Activated CD8-positive, alpha-beta T cell treated with anti-CD3 and anti-CD28 coated beads, Interleukin-2, amount 10 ng/mL, durations not matched to agents 7 days and 5 days (primary cell): ENCODE data around the gene CEP63. TPM values are rescaled to one million over a fixed set of nuclear protein-coding genes. Genes with fewer than 3 reads are reported as not detected.

Experiments used
- ATAC-seq: fragments of 150-1000 bp; cut with Tn5 transposase; one replicate; pipeline ENCODE4 v1.10.0; 2021; ENCODE audit warnings: moderate library complexity
- CTCF ChIA-PET: fragments of 350-600 bp; sonication (Branson Sonifier 250); formaldehyde crosslinking; loops from one replicate; lab custom pipeline; 2021; ENCODE audit warnings: antibody characterized with exemption; lab: Charles Lee
- POLR2A ChIA-PET: fragments of 350-600 bp; sonication (Branson Sonifier 250); formaldehyde crosslinking; loops from one replicate; lab custom pipeline; 2021; ENCODE audit warnings: antibody characterized with exemption; lab: Charles Lee
- DNase-seq: peaks from one replicate; pipeline ENCODE4 v3.0.0-alpha.2; 2020
- H3K27ac Mint-ChIP-seq: one replicate; pipeline ENCODE4 v1.8.0; 2021; ENCODE audit warnings: mild to moderate bottlenecking, mixed read lengths
- H3K27me3 Mint-ChIP-seq: one replicate; pipeline ENCODE4 v1.8.0; 2021; ENCODE audit warnings: low read depth, mixed read lengths
- H3K36me3 Mint-ChIP-seq: one replicate; pipeline ENCODE4 v1.8.0; 2021; ENCODE audit warnings: low read depth, mixed read lengths
- H3K4me1 Mint-ChIP-seq: one replicate; pipeline ENCODE4 v1.8.0; 2021; ENCODE audit warnings: low read depth, mixed read lengths
- H3K4me3 Mint-ChIP-seq: one replicate; pipeline ENCODE4 v1.8.0; 2021; ENCODE audit warnings: mild to moderate bottlenecking, mixed read lengths
- H3K9me3 Mint-ChIP-seq: one replicate; pipeline ENCODE4 v1.8.0; 2022; ENCODE audit warnings: mixed read lengths; ENCODE audit not compliant: insufficient read depth
- total RNA-seq, 2 experiments: library from RNA; stranded (reverse); gene quantifications; one replicate each; pipeline ENCODE4 v1.2.3, GENCODE V29; 2021

CEP63 gene
- total RNA-seq, 2 experiments from 2014 or later, result 26.5 to 27.7 TPM

- no peak overlapping the region for H3K4me3 Mint-ChIP-seq
- H3K27me3 Mint-ChIP-seq, result no peaks in the 10 kb centered on the region
- ChIA-PET CTCF (interaction anchor here (0.8 to 3.0 kb wide), 4 partner anchors 16 to 273 kb away, joined by 3 to 48 read pairs (median 36); no protein-coding TSS in a partner anchor), POLR2A (interaction anchor here (1.0 kb wide), 1 partner anchor 14 kb away, joined by 3 read pairs; the partner anchor contains the start of genes ANAPC13 and CEP63)
- peaks cover 2% of the 10 kb centered on the region for H3K36me3 Mint-ChIP-seq
- H3K4me1 Mint-ChIP-seq, result no peaks in the 10 kb centered on the region
- no peak for DNase-seq
- ATAC-seq, result no peak
- no peak overlapping the region for H3K27ac Mint-ChIP-seq
- H3K9me3 Mint-ChIP-seq, result no peaks in the 10 kb centered on the region
Observed at GRCh38 chr3:134471521-134472193, 14.2 kb upstream of the CEP63 start.

GRCh38 chr3:134472831-134473230 is 13.0 kb upstream of the CEP63 start:
- Mint-ChIP-seq H3K4me3 (no peak overlapping the region), H3K9me3 (no peaks in the 10 kb centered on the region), H3K27me3 (no peaks in the 10 kb centered on the region), H3K4me1 (no peaks in the 10 kb centered on the region), H3K36me3 (peaks cover 10% of the 10 kb centered on the region), H3K27ac (no peak overlapping the region)
- CTCF ChIA-PET, result interaction anchor here (0.7 to 3.5 kb wide), 9 partner anchors 12 to 275 kb away, joined by 3 to 48 read pairs (median 16); partner anchors contain the start of genes ANAPC13 and CEP63
- no peak for ATAC-seq
- DNase-seq, result no peak
- POLR2A ChIA-PET, result interaction anchor here (1.0 kb wide), 1 partner anchor 13 kb away, joined by 3 read pairs; the partner anchor contains the start of genes ANAPC13 and CEP63

GRCh38 chr3:134473868-134474546 is 11.8 kb upstream of the CEP63 start:
- Mint-ChIP-seq H3K27me3 (no peaks in the 10 kb centered on the region), H3K4me3 (no peak overlapping the region), H3K4me1 (no peaks in the 10 kb centered on the region), H3K36me3 (peaks cover 18% of the 10 kb centered on the region), H3K27ac (no peak overlapping the region), H3K9me3 (no peaks in the 10 kb centered on the region)
- ATAC-seq, result peak; percentile 79
- peak; percentile 88 for DNase-seq
- ChIA-PET CTCF (interaction anchor here (0.6 to 3.5 kb wide), 25 partner anchors 10 to 543 kb away, joined by 3 to 48 read pairs (median 4); partner anchors contain the start of genes ANAPC13 and CEP63), POLR2A (interaction anchor here (0.6 kb wide), 1 partner anchor 12 kb away, joined by 3 read pairs; the partner anchor contains the start of gene CEP63)

- ChIA-PET POLR2A (no interaction called here), CTCF (interaction anchor here (0.6 to 4.7 kb wide), 7 partner anchors 8 to 263 kb away, joined by 3 to 32 read pairs (median 5); no protein-coding TSS in a partner anchor)
- H3K9me3 Mint-ChIP-seq, result no peaks in the 10 kb centered on the region
- no peaks in the 10 kb centered on the region for H3K27me3 Mint-ChIP-seq
- H3K4me3 Mint-ChIP-seq, result no peak overlapping the region
- ATAC-seq (no peak), DNase-seq (no peak)
- peaks cover 20% of the 10 kb centered on the region for H3K36me3 Mint-ChIP-seq
- H3K4me1 Mint-ChIP-seq, result no peaks in the 10 kb centered on the region
- no peak overlapping the region for H3K27ac Mint-ChIP-seq
Observed at GRCh38 chr3:134474956-134475355, 10.9 kb upstream of the CEP63 start.

- ChIA-PET CTCF (interaction anchor here (1.4 to 4.7 kb wide), 8 partner anchors 9 to 278 kb away, joined by 4 to 32 read pairs (median 7); partner anchors contain the start of genes ANAPC13 and CEP63), POLR2A (interaction anchor here (1.7 kb wide), 1 partner anchor 10 kb away, joined by 12 read pairs; the partner anchor contains the start of genes ANAPC13 and CEP63)
- DNase-seq, result no peak
- H3K36me3 Mint-ChIP-seq, result peaks cover 31% of the 10 kb centered on the region
- H3K27me3 Mint-ChIP-seq, result no peaks in the 10 kb centered on the region
- H3K27ac Mint-ChIP-seq, result peak overlapping the region; percentile 14
- no peaks in the 10 kb centered on the region for H3K9me3 Mint-ChIP-seq
- no peaks in the 10 kb centered on the region for H3K4me1 Mint-ChIP-seq
- ATAC-seq, result no peak
- no peak overlapping the region for H3K4me3 Mint-ChIP-seq
Observed at GRCh38 chr3:134476306-134476705, 9.6 kb upstream of the CEP63 start.

GRCh38 chr3:134477002-134477401 is 8.9 kb upstream of the CEP63 start:
- Mint-ChIP-seq H3K27ac (no peak overlapping the region), H3K36me3 (peaks cover 35% of the 10 kb centered on the region), H3K4me1 (no peaks in the 10 kb centered on the region), H3K4me3 (no peak overlapping the region), H3K27me3 (no peaks in the 10 kb centered on the region), H3K9me3 (no peaks in the 10 kb centered on the region)
- POLR2A ChIA-PET, result interaction anchor here (1.7 kb wide), 1 partner anchor 9 kb away, joined by 12 read pairs; the partner anchor contains the start of genes ANAPC13 and CEP63
- ATAC-seq, result no peak
- no peak for DNase-seq
- CTCF ChIA-PET, result interaction anchor here (1.0 to 4.7 kb wide), 10 partner anchors 9 to 279 kb away, joined by 4 to 32 read pairs (median 6); partner anchors contain the start of genes ANAPC13 and CEP63

- ChIA-PET POLR2A (interaction anchor here (1.7 kb wide), 1 partner anchor 8 kb away, joined by 12 read pairs; the partner anchor contains the start of genes ANAPC13 and CEP63), CTCF (interaction anchor here (0.7 to 4.7 kb wide), 10 partner anchors 8 to 282 kb away, joined by 3 to 32 read pairs (median 6); partner anchors contain the start of genes ANAPC13 and CEP63)
Observed at GRCh38 chr3:134477938-134478337, 7.9 kb upstream of the CEP63 start.

GRCh38 chr3:134480546-134480945 is 5.3 kb upstream of the CEP63 start:
- Mint-ChIP-seq H3K9me3 (no peaks in the 10 kb centered on the region), H3K36me3 (peaks cover 56% of the 10 kb centered on the region), H3K4me3 (no peak overlapping the region), H3K27me3 (no peaks in the 10 kb centered on the region), H3K4me1 (peaks cover 25% of the 10 kb centered on the region), H3K27ac (no peak overlapping the region)
- ChIA-PET POLR2A (no interaction called here), CTCF (interaction anchor here (0.9 to 1.5 kb wide), 7 partner anchors 9 to 553 kb away, joined by 3 to 5 read pairs (median 4); no protein-coding TSS in a partner anchor)
- DNase-seq (no peak), ATAC-seq (no peak)

More at GRCh38 chr3:134477938-134478337, 7.9 kb upstream of the CEP63 start:
- Mint-ChIP-seq H3K27me3 (no peaks in the 10 kb centered on the region), H3K36me3 (peaks cover 41% of the 10 kb centered on the region), H3K4me1 (peaks cover 6% of the 10 kb centered on the region), H3K4me3 (no peak overlapping the region), H3K9me3 (no peaks in the 10 kb centered on the region), H3K27ac (no peak overlapping the region)
- ATAC-seq (no peak), DNase-seq (no peak)

GRCh38 chr3:134481166-134481565 is 4.7 kb upstream of the CEP63 start:
- H3K27me3 Mint-ChIP-seq, result no peaks in the 10 kb centered on the region
- DNase-seq, result no peak
- H3K27ac Mint-ChIP-seq, result no peak overlapping the region
- no peak for ATAC-seq
- CTCF ChIA-PET, result interaction anchor here (1.1 to 1.5 kb wide), 5 partner anchors 8 to 553 kb away, joined by 3 to 5 read pairs (median 4); no protein-coding TSS in a partner anchor
- H3K4me3 Mint-ChIP-seq, result no peak overlapping the region
- peaks cover 25% of the 10 kb centered on the region for H3K4me1 Mint-ChIP-seq
- POLR2A ChIA-PET, result no interaction called here
- peaks cover 57% of the 10 kb centered on the region for H3K36me3 Mint-ChIP-seq
- no peaks in the 10 kb centered on the region for H3K9me3 Mint-ChIP-seq

- CTCF ChIA-PET, result interaction anchor here (0.7 to 6.2 kb wide), 8 partner anchors 8 to 286 kb away, joined by 3 to 43 read pairs (median 4); no protein-coding TSS in a partner anchor
- Mint-ChIP-seq H3K4me3 (no peak overlapping the region), H3K4me1 (peaks cover 31% of the 10 kb centered on the region), H3K36me3 (peaks cover 54% of the 10 kb centered on the region), H3K27ac (no peak overlapping the region), H3K27me3 (no peaks in the 10 kb centered on the region), H3K9me3 (no peaks in the 10 kb centered on the region)
- no peak for ATAC-seq
- POLR2A ChIA-PET, result no interaction called here
- DNase-seq, result no peak
Observed at GRCh38 chr3:134482622-134483021, 3.2 kb upstream of the CEP63 start.
